ENCODE data around the gene HNRNPL.

DNA sequence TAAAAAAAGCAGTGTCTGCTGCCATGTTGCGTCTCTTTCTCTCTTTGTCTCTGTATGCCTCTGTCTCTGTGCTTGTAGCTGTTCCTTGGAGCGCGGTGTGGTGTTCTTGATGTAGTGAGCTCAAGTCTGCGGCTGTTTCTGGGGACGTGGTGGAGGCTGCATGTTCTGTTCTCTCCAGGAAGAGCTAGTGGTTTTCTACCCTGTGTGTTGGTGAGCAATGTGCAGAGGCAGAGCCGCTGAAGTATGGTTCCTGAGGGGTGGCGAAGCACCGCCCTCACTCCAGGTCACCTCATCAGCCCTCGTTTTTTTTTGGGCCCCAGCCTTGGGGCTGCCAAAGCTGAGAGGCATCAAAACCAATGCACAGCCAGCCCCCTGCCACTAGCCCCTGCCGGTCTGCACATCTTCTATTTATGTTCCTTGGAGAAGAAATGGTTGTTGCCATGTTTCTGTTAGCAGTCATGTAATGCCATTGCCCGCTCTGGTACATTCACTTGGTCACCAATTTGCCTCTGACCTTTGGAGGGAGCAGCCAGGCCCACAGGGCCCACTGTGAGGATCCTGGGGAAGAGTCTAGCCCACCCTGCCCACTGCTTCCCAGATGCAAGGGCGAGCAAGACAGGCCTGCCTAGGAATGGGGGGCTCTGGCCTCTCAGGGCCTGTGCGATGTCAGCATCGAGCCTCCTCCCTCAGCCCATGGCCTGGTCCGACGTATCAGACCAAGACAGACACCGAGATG, 7.2 kb downstream of the HNRNPL start:
- TF ChIP-seq ZFP30 (CRISPR knock-in tag; IDR thresholded peaks at IDR 0.05) = no peak
- TF ChIP-seq ISL1 (CRISPR knock-in tag; IDR thresholded peaks at IDR 0.05) = no peak

Data from SK-N-SH treated with all-trans-retinoic acid at 6 μM for 48 hours (cell line).